Measurements from ENCODE around the gene IMMT. TPM values are rescaled to one million over a fixed set of nuclear protein-coding genes. Genes with fewer than 3 reads are reported as not detected.

Gene IMMT
- total and polyA plus RNA-seq, 2 of the 8 experiments (the other 6 are each of a cell fraction or from before 2014, with no cell fraction given), result 37.7 to 103 TPM

GRCh38 chr2:86170449-86170848 lies 24.8 kb downstream of the IMMT start:
- FAIRE-seq, result no peak
- Histone ChIP-seq H3K56ac (replicated peaks; ENCODE audit: insufficient read length, low read depth, low read length) (no peak overlapping the region), H2AFZ (ENCODE audit: low read length) (no peak overlapping the region), H3K27ac (ENCODE audit: low read depth, low read length) (no peak overlapping the region), H4K5ac (ENCODE audit: insufficient read length, low read depth, low read length) (no peak overlapping the region), H3K27me3 (replicated peaks in 1 of 4; ENCODE audit: control insufficient read depth in 3 of 4, extremely low read depth in 1 of 4, insufficient read depth in 3 of 4, low read length in 3 of 4) (no peaks in the 10 kb centered on the region), H4K8ac (ENCODE audit: extremely low read depth, insufficient read depth, low read length) (no peak overlapping the region), H3K4ac (replicated peaks; ENCODE audit: insufficient read length, low read depth, low read length) (no peak overlapping the region), H2BK5ac (ENCODE audit: low read depth, low read length) (no peak overlapping the region), H2BK20ac (ENCODE audit: low read length) (no peak overlapping the region), H4K91ac (replicated peaks; ENCODE audit: insufficient read length, low read length) (no peak overlapping the region), H3K9me3 (ENCODE audit: insufficient read depth in 2 of 2, low read depth in 1 of 2, low read length in 1 of 2) (no peaks in the 10 kb centered on the region), H3K4me1 (replicated peaks in 1 of 4; ENCODE audit: control insufficient read depth in 3 of 4, insufficient read depth in 4 of 4, low read length in 3 of 4) (no peaks in the 10 kb centered on the region), H3K14ac (ENCODE audit: insufficient read length) (no peak overlapping the region), H2AK5ac (ENCODE audit: low read depth, low read length) (no peak overlapping the region), H4K20me1 (replicated peaks in 1 of 2; ENCODE audit: control insufficient read depth in 1 of 2, insufficient read depth in 2 of 2, low read length in 2 of 2) (no peaks in the 10 kb centered on the region), H3K18ac (ENCODE audit: extremely low read depth, low read length) (no peak overlapping the region), H3K23me2 (ENCODE audit: low read depth, low read length) (no peaks in the 10 kb centered on the region), H3K36me3 (ENCODE audit: control insufficient read depth in 2 of 4, insufficient read depth in 4 of 4, low read length in 3 of 4) (peaks cover 2 to 48% (median 26%) of the 10 kb centered on the region in 4 experiments; a peak in 6 of 8 replicates), H3K4me2 (ENCODE audit: insufficient read depth in 1 of 2, low read depth in 2 of 2, low read length in 2 of 2) (no peak overlapping the region), H3K9ac (replicated peaks in 1 of 4; ENCODE audit: extremely low read depth in 1 of 4, low read depth in 3 of 4, low read length in 3 of 4) (no peak overlapping the region), H3K79me1 (ENCODE audit: low read depth, low read length) (no peaks in the 10 kb centered on the region), H2BK15ac (ENCODE audit: low read length) (no peak overlapping the region), H3K23ac (ENCODE audit: insufficient read length) (no peak overlapping the region), H3K79me2 (ENCODE audit: control insufficient read depth in 1 of 2, insufficient read depth in 2 of 2, low read length in 2 of 2) (no peaks in the 10 kb centered on the region), H3K4me3 (ENCODE audit: extremely low read depth in 1 of 4, insufficient read depth in 2 of 4, low read depth in 3 of 4, low read length in 4 of 4) (no peak overlapping the region), H2BK12ac (ENCODE audit: low read depth, low read length) (no peak overlapping the region), H2BK120ac (replicated peaks; ENCODE audit: low read depth, low read length) (no peak overlapping the region)
- no peak for DNase-seq (ENCODE audit: low read depth in 1 of 2, low spot score in 2 of 2)
- ChIA-PET POLR2A (ENCODE audit: partially characterized antibody) (no interaction called here), CTCF (ENCODE audit: partially characterized antibody) (no interaction called here)
- WGBS, 2 experiments (ENCODE audit: extremely low coverage in 1 of 2, insufficient coverage in 1 of 2, insufficient read length in 1 of 2, insufficient replicate concordance in 2 of 2, low coverage in 1 of 2, low lambda C conversion rate in 2 of 2, missing lambda C conversion rate in 1 of 2), result 93% methylated on average over 4 of the region's 4 CpGs; no CpG with 5 or more reads in 1 of the 2 experiments
- no peak for TF ChIP-seq JUND (IDR thresholded peaks at IDR 0.05; ENCODE audit: low read length)
- TF ChIP-seq KDM4A (IDR thresholded peaks at IDR 0.05; ENCODE audit: low read depth, low read length, severe bottlenecking), result no peak
- no peak for TF ChIP-seq EGR1 (IDR thresholded peaks at IDR 0.05; ENCODE audit: borderline replicate concordance, low read depth, low read length)
- TF ChIP-seq GABPA (IDR thresholded peaks at IDR 0.05; ENCODE audit: borderline replicate concordance, insufficient read depth, low read length), result no peak
- no peak for TF ChIP-seq CHD1 (IDR thresholded peaks at IDR 0.05; ENCODE audit: low read depth, low read length)
- no peak for TF ChIP-seq CHD2 (IDR thresholded peaks at IDR 0.05; ENCODE audit: low read length)
- no peak for TF ChIP-seq KDM5A (IDR thresholded peaks at IDR 0.05; ENCODE audit: low read length)
- TF ChIP-seq ATF3 (IDR thresholded peaks at IDR 0.05; ENCODE audit: insufficient read depth, low read depth, low read length), result no peak
- TF ChIP-seq RNF2 (IDR thresholded peaks at IDR 0.05; ENCODE audit: borderline replicate concordance, low read depth, low read length, missing control alignments, poor library complexity, severe bottlenecking), result no peak
- TF ChIP-seq HDAC6 (IDR thresholded peaks at IDR 0.05; ENCODE audit: low read depth, low read length), result no peak
- no peak for TF ChIP-seq TBP (IDR thresholded peaks at IDR 0.05; ENCODE audit: low read depth, low read length)
- TF ChIP-seq MAX (IDR thresholded peaks at IDR 0.05), result no peak
- TF ChIP-seq TEAD4 (IDR thresholded peaks at IDR 0.05; ENCODE audit: low read depth, low read length), result no peak
- no peak for TF ChIP-seq TCF12 (IDR thresholded peaks at IDR 0.05; ENCODE audit: low read depth, low read length)
- TF ChIP-seq TAF7 (optimal IDR thresholded peaks at IDR 0.05; ENCODE audit: borderline replicate concordance, low read depth, low read length), result no peak

All from H1 (cell line).